Heart right ventricle (tissue), 16 donors: Measurements from ENCODE around the gene NOXO1. TPM values are rescaled to one million over a fixed set of nuclear protein-coding genes. Genes with fewer than 3 reads are reported as not detected.
A peak's percentile ranks its signal among the peaks of the same experiment; 100 is the strongest.

Experiments
- ATAC-seq, 8 donors: fragments of 200-7000 bp; cut with Tn5 transposase; one replicate each; pipeline ENCODE4 v1.9.1; 2020; ENCODE audit warnings: mild to moderate bottlenecking in 8 of 8, moderate library complexity in 8 of 8, moderate number of reproducible peaks in 1 of 8
- DNase-seq, 2 donors: peaks; one replicate each; pipeline ENCODE4 v3.0.0-alpha.2; 2020
- H3K27ac ChIP-seq, 10 donors: fragments of 200-600 bp; sonication (generic) in 2 of 10; one replicate each; pipeline versions ENCODE4 v1.5.0 to v1.8.0; 2020 to 2022; ENCODE audit warnings: mild to moderate bottlenecking in 3 of 10
- H3K27me3 ChIP-seq, 7 donors: fragments of 200-600 bp; one replicate each; pipeline ENCODE4 v1.8.0; 2021 to 2022; ENCODE audit warnings: mild to moderate bottlenecking in 2 of 7
- H3K36me3 ChIP-seq, 9 donors: fragments of 200-600 bp; sonication (generic) in 1 of 9; one replicate each; pipeline versions ENCODE4 v1.5.0 to v1.8.0; 2020 to 2022; ENCODE audit warnings: mild to moderate bottlenecking in 2 of 9
- H3K4me1 ChIP-seq, 9 donors: fragments of 200-600 bp; sonication (generic) in 1 of 9; one replicate each; pipeline versions ENCODE4 v1.5.0 to v1.8.0; 2020 to 2022; ENCODE audit warnings: mild to moderate bottlenecking in 4 of 9
- H3K4me3 ChIP-seq, 10 donors: fragments of 200-600 bp; sonication (generic) in 2 of 10; one replicate each; pipeline versions ENCODE4 v1.5.0 to v1.8.0; 2020 to 2022; ENCODE audit warnings: mild to moderate bottlenecking in 7 of 10, moderate library complexity in 2 of 10
- H3K9me3 ChIP-seq, 11 donors: fragments of 200-600 bp in 10 of 11; sonication (generic) in 2 of 11; one replicate each; pipeline versions ENCODE4 v1.5.0 to v1.8.0; 2013 to 2022; ENCODE audit warnings: mild to moderate bottlenecking in 2 of 11, control low read depth in 1 of 11, moderate library complexity in 1 of 11
- WGBS, 2 donors: extraction: QIAGEN DNeasy Blood & Tissue Kit; methylation state at CpG; one replicate each; pipeline ENCODE4 v1.1.7; 2013; ENCODE audit warnings: inconsistent platforms in 1 of 2; 5-methylcytosine and 5-hydroxymethylcytosine counted together
- intact Hi-C, 10 donors: fragments of 100-400 bp; cut with DNase I; formaldehyde crosslinking; loops; one replicate each; pipeline versions ENCODE4 v1.11.1 to v1.14.2; 2022
- polyA plus RNA-seq, 2 donors: library from polyadenylated mRNA; stranded (reverse); fragments of 200-250 nt; gene quantifications; one replicate each; pipeline ENCODE4 v1.2.3, GENCODE V29; 2013
- total RNA-seq, 10 donors: library from RNA; stranded (reverse); fragmentation: NEBNext Ultra II Directional in 3 of 10; extraction: Animal tissue kit (Norgen Biotek cat#: 25700) in 3 of 10; gene quantifications; one replicate each; pipeline versions ENCODE4 v1.2.1 to v1.2.4, GENCODE V29; 2021 to 2023
- TF ChIP-seq, protein P1 (sequence below), 9 donors: fragments of 200-600 bp; sonication (generic) in 2 of 9; IDR thresholded peaks; one replicate each; pipeline versions ENCODE4 v1.5.0 to v1.8.0; 2021 to 2022; ENCODE audit warnings: antibody characterized with exemption in 9 of 9, mild to moderate bottlenecking in 5 of 9, moderate library complexity in 1 of 9
- donor health status: Arrhythmogenic right ventricular cardiomyopathy.
- donor health status: ischemic (EF 13 %, LVEDD 7.1; RV severe dilation, severe dysfunction).
- donor health status: healthy with polysubstance abuse.
- donor health status: DM: no; HTN: yes; CAD: no.
- donor health status: DM: no; HTN: no; CAD: no.
- donor health status: ischemic (EF 25% LVEDD 6.9; RV normal size, moderate dysfunction).
- donor health status: ischemic (EF 25% LVEDD 5.7; RV mildly dilated, moderate dysfunction).
- donor health status: healthy.
- donor health status: DM: yes; HTN: yes; CAD: no.
- donor health status: Ischemic cardiomyopathy.
- donor health status: ischemic (EF 35%, LVEDD 5.7; RV mildly dilated, moderate dysfunction).
- donor health status: nonischemic (EF 11% LVEDD 7.7; RV severe dilation, severe dysfunction).
- donor health status: DM: yes; HTN: yes; CAD: no.
- donor health status: PGD.
- donor health status: ischemic (EF 29% LVEDD 5.4; RV normal size, mild dysfunction).
- donor health status: nonischemic (EF 23%, LVEDD 6.1; RV moderate dilation, normal function).

NOXO1 gene
- total and polyA plus RNA-seq, 12 donors = 0.09 to 0.29 TPM; not detected in 10

DNA sequence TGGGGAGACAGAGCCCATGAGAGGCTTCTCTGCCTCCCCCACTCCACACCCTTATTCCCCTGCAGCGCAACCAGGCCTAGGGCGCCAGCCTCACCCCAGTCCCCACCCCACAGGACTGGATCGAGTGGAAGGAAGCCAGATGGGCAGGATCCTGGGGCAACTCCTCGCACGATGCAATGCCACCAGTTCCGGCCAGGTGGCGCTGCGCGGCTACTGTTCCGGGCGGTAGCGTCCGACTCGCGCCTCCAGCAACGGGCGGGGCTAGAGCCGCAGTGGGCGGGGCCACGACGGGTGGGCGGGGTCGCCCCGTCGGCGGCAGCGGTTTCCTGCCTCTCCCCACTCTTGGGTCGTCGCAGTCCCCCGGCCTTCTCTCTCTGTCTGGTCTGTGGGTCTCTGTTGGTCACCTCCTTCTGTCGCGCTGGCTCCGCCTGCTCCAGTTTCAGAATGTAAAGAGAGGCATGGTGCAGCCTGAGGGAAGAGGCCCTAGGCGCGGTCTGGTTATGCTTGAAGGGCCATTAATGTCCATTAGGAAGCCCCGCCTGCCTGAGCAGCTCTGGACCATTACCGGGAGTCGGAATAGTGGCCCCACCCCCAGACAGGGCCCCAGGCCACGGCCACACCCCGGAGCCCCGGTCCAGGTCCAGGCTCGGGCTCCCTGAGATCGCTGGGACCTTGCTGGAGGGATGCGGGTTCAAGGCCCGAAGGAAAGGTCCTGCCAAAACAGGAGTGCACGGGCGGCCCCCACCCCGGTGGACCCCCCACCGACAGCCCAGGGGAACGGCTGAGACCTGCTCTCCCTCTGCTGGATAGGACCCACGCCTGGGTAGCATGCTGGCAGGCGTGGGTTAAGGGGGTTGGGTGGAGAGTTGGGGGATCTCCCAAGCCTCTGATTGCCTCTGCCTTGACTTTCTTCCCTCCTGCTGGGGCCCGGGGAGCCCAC is 42.1 kb upstream of the NOXO1 start:
- TF ChIP-seq, protein P1, sequence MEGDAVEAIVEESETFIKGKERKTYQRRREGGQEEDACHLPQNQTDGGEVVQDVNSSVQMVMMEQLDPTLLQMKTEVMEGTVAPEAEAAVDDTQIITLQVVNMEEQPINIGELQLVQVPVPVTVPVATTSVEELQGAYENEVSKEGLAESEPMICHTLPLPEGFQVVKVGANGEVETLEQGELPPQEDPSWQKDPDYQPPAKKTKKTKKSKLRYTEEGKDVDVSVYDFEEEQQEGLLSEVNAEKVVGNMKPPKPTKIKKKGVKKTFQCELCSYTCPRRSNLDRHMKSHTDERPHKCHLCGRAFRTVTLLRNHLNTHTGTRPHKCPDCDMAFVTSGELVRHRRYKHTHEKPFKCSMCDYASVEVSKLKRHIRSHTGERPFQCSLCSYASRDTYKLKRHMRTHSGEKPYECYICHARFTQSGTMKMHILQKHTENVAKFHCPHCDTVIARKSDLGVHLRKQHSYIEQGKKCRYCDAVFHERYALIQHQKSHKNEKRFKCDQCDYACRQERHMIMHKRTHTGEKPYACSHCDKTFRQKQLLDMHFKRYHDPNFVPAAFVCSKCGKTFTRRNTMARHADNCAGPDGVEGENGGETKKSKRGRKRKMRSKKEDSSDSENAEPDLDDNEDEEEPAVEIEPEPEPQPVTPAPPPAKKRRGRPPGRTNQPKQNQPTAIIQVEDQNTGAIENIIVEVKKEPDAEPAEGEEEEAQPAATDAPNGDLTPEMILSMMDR (IDR thresholded peaks at IDR 0.05) = peak; percentile 86 to 99 (median 97)
- H3K4me3 ChIP-seq = peak overlapping the region in 9 of 10 donors; percentile 18 to 50 (median 43)
- peaks cover 25 to 66% (median 53%) of the 10 kb centered on the region in 9 donors for H3K4me1 ChIP-seq
- peak; percentile 86 to 94 (median 91) for ATAC-seq
- H3K27ac ChIP-seq = peak overlapping the region; percentile 72 to 98 (median 84)
- intact Hi-C loops = loop anchor here in 9 of 10 donors (1.0 to 10.0 kb wide), 11 partner anchors 23 to 231 kb away; partner anchors contain the start of genes NTHL1 (in 2 of the 9), TSC2 (in 2 of the 9) and ECI1 (in 1 of the 9)
- peak; percentile 94 to 97 for DNase-seq
- no peaks in the 10 kb centered on the region for H3K9me3 ChIP-seq
- WGBS, 2 donors = 13 to 14% methylated on average over 53 of the region's 53 CpGs
- peaks cover 16 to 68% (median 35%) of the 10 kb centered on the region in 7 donors for H3K27me3 ChIP-seq
- H3K36me3 ChIP-seq = no peaks in the 10 kb centered on the region

DNA sequence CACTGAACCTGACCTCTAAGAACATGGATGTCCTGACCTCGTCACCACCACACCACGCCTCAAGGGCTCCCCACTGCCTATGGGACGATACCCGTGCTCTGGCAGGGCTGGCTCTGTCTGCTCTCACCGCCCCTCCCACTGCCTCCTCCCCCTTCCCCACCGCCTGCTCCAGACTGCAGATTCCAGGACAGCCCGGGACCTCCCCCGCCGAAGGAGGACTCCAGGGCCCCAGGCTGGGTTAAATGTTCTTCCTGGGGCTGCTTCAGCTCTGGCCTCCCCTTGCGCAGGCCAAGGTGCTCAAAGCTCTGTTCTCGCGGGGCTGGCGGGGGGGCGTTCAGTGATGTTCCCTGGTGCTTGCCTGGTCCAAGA is 41.4 kb upstream of the NOXO1 start:
- H3K27ac ChIP-seq = peak overlapping the region in 5 of 10 donors; percentile 32 to 94 (median 79)
- DNase-seq = peak in 1 of 2 donors; percentile 33
- H3K4me1 ChIP-seq = peaks cover 25 to 59% (median 52%) of the 10 kb centered on the region in 9 donors
- WGBS, 2 donors = 0 to 2% methylated on average over 14 of the region's 14 CpGs
- ATAC-seq = peak in 7 of 8 donors; percentile 3 to 25 (median 13)
- peak overlapping the region in 8 of 10 donors; percentile 26 to 50 (median 44) for H3K4me3 ChIP-seq
- H3K9me3 ChIP-seq = no peaks in the 10 kb centered on the region
- H3K36me3 ChIP-seq = no peaks in the 10 kb centered on the region
- intact Hi-C loops = loop anchor here in 9 of 10 donors (1.0 to 10.0 kb wide), 11 partner anchors 24 to 232 kb away; partner anchors contain the start of genes NTHL1 (in 2 of the 9), TSC2 (in 2 of the 9) and ECI1 (in 1 of the 9)
- TF ChIP-seq, protein P1 (IDR thresholded peaks at IDR 0.05) = no peak
- H3K27me3 ChIP-seq = peaks cover 16 to 68% (median 42%) of the 10 kb centered on the region in 7 donors

DNA sequence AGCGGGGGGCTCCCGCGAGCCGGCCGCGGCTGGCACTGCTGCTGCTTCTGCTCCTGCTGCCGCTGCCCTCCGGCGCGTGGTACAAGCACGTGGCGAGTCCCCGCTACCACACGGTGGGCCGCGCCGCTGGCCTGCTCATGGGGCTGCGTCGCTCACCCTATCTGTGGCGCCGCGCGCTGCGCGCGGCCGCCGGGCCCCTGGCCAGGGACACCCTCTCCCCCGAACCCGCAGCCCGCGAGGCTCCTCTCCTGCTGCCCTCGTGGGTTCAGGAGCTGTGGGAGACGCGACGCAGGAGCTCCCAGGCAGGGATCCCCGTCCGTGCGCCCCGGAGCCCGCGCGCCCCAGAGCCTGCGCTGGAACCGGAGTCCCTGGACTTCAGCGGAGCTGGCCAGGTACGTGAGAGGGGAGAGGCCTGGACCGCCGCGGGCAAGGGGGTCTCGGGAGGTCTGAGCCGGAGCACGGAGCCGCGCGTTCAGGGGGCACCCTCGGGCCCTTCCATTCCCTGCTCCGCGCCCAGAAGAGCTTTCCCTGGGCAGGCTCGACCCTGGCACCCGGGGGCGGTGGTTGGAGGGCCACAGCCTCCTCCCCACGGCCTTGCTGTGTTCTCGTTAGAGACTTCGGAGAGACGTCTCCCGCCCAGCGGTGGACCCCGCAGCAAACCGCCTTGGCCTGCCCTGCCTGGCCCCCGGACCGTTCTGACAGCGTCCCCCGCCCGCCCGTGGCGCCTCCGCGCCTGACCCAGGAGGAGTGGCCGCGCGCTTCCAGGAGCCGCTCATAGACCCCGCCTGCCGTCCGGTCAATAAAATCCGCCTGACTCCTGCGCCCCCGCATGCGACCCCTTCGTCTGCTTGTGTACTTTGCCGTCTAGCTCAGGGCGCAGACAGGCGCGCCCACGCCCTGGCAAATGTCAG is 38.9 kb upstream of the NOXO1 start:
- Histone ChIP-seq H3K36me3 (no peaks in the 10 kb centered on the region), H3K4me3 (peak overlapping the region in 4 of 10 donors; percentile 5 to 20 (median 10)), H3K9me3 (no peaks in the 10 kb centered on the region), H3K4me1 (peaks cover 19 to 42% (median 36%) of the 10 kb centered on the region in 9 donors), H3K27ac (no peak overlapping the region), H3K27me3 (peaks cover 16 to 55% (median 49%) of the 10 kb centered on the region in 7 donors)
- WGBS, 2 donors = 1 to 2% methylated on average over 88 to 96 of the region's 96 CpGs
- intact Hi-C loops = loop anchor here in 6 of 10 donors (2.0 to 10.0 kb wide), 7 partner anchors 37 to 235 kb away; partner anchors contain the start of gene ECI1 (in 1 of the 6)
- DNase-seq (peak in 1 of 2 donors; percentile 19), ATAC-seq (no peak)
- TF ChIP-seq, protein P1 (IDR thresholded peaks at IDR 0.05) = no peak
